AG04450 (cell line): ENCODE results near the gene KHK. TPM values are rescaled to one million over a fixed set of nuclear protein-coding genes. Genes with fewer than 3 reads are reported as not detected.

ENCODE experiments used
- CTCF ChIA-PET: fragments of 300-600, 350-600 bp; formaldehyde crosslinking; extraction: SDS; loops from one replicate; lab custom pipeline; 2022; ENCODE audit warnings: antibody characterized with exemption, inconsistent platforms; lab: Charles Lee
- POLR2A ChIA-PET: fragments of 350-600 bp; formaldehyde crosslinking; extraction: SDS; loops from one replicate; lab custom pipeline; 2021; ENCODE audit warnings: antibody characterized with exemption, inconsistent platforms; lab: Yijun Ruan, JAX
- DNase-seq: peaks from one replicate; pipeline ENCODE4 v3.0.0-alpha.2; 2011; ENCODE audit warnings: low read depth, low spot score
- H3K27ac ChIP-seq: one replicate; pipeline ENCODE4 v1.5.1; 2012; ENCODE audit warnings: low read depth, low read length, control low read depth
- H3K27me3 ChIP-seq: one replicate; pipeline ENCODE4 v1.6.0; 2012; ENCODE audit warnings: low read length; ENCODE audit not compliant: control insufficient read depth, insufficient read depth
- H3K4me3 ChIP-seq: 2 replicates; pipeline ENCODE4 v1.5.1; 2011; ENCODE audit warnings: mild to moderate bottlenecking, low read depth, low read length, control low read depth
- H3K9me3 ChIP-seq: 2 replicates; pipeline ENCODE4 v1.5.1; 2012; ENCODE audit warnings: low read length; ENCODE audit not compliant: control insufficient read depth, insufficient read depth
- polyA plus RNA-seq: library from polyadenylated mRNA; depleted of rRNA; stranded (reverse); fragments of >200 nt; gene quantifications from 2 replicates; pipeline ENCODE4 v1.2.3, GENCODE V29; 2011
- TF ChIP-seq, protein P1 (sequence below): IDR thresholded peaks from 2 replicates; pipeline ENCODE4 v1.5.1; 2011; ENCODE audit warnings: low read depth, low read length, control low read depth, inconsistent platforms

KHK gene
- polyA plus RNA-seq, 1 experiment = 0.37 TPM

DNA sequence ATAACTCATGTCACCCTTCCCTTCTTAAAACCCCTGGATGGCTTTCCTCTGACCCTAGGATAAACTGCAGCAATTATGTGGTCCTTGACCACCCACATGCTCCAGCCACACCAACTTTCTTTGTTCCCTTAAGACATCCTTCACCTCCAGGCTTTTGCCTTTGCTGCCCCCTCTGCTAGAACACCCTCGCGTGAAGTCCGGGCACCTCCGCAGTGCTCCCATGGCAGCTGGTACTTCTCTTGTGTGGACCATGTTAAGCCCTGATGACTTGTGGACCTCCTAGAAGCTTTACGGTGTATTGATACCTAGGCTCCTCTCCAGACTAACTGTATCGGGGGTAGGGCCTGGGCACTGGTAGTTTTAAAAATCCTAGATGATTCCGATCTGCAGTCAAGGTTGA is 36.2 kb downstream of the KHK start:
- Histone ChIP-seq H3K9me3 (no peaks in the 10 kb centered on the region; the same call in 1 of the 2 replicates), H3K27me3 (peaks cover 39% of the 10 kb centered on the region), H3K4me3 (no peak overlapping the region), H3K27ac (no peak overlapping the region)
- TF ChIP-seq, protein P1, sequence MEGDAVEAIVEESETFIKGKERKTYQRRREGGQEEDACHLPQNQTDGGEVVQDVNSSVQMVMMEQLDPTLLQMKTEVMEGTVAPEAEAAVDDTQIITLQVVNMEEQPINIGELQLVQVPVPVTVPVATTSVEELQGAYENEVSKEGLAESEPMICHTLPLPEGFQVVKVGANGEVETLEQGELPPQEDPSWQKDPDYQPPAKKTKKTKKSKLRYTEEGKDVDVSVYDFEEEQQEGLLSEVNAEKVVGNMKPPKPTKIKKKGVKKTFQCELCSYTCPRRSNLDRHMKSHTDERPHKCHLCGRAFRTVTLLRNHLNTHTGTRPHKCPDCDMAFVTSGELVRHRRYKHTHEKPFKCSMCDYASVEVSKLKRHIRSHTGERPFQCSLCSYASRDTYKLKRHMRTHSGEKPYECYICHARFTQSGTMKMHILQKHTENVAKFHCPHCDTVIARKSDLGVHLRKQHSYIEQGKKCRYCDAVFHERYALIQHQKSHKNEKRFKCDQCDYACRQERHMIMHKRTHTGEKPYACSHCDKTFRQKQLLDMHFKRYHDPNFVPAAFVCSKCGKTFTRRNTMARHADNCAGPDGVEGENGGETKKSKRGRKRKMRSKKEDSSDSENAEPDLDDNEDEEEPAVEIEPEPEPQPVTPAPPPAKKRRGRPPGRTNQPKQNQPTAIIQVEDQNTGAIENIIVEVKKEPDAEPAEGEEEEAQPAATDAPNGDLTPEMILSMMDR = no peak
- no peak for DNase-seq
- CTCF ChIA-PET = interaction anchor here (1.1 to 2.6 kb wide), 3 partner anchors 11 to 157 kb away, joined by 5 to 12 read pairs (median 10); partner anchors contain the start of gene PREB
- POLR2A ChIA-PET = interaction anchor here (1.0 kb wide), 1 partner anchor 45 kb away, joined by 3 read pairs; the partner anchor contains the start of gene EMILIN1

DNA sequence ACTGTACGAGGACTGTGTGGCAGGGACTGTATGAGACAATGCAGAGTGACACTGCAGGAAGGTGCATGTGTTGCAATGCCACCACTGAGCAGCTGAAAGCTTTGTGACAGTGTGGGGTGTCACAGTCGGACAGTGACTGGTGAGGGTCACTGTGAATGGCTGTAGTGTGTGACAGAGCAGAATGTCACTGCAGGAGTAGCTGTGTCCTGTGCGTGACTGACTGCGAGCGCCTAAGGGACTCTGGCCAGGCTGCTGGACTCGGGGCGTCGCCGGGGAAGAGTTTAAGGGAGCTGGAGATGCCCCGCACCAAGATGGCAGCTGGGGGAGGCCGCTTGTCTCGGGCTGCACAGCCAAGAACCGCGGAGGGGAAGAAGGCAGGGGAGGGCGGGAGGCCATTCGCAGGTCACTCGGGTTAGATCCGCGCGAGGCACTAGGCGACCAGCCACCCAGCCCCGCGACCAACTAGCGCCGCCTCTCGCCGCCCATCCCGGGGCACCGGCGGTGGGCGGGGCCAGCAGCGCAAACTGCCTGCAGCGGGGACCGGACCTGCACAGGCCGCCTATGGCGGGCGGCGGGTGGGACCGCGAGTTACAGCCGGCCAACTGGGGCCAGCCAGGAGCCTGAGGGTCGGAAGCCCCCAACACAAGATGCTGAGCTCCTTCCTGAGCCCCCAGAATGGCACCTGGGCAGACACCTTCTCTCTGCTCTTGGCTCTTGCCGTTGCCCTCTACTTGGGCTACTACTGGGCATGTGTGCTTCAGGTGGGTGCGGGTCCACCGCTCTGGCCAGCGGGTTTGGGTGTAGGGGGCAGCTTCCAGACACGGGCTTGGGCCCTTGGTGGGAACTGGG is 37.0 kb downstream of the KHK start, which contains the start of gene ABHD1:
TSS of gene ABHD1 (plus strand) at position 514 of the 849 bp plus-strand sequence. CDS start at position 648, 134 bp downstream.
- CTCF ChIA-PET = interaction anchor here (1.0 to 2.6 kb wide), 5 partner anchors 10 to 156 kb away, joined by 5 to 12 read pairs (median 6); partner anchors contain the start of gene PREB
- Histone ChIP-seq H3K9me3 (no peaks in the 10 kb centered on the region; the same call in 1 of the 2 replicates), H3K4me3 (peak within 1 kb of the TSS; percentile 62), H3K27me3 (peaks cover 32% of the 10 kb centered on the region), H3K27ac (no peak within 1 kb of the TSS)
- no peak for DNase-seq
- TF ChIP-seq, protein P1 = no peak
- POLR2A ChIA-PET = interaction anchor here (1.0 to 1.1 kb wide), 2 partner anchors 10 to 45 kb away, joined by 3 read pairs; partner anchors contain the start of gene EMILIN1

DNA sequence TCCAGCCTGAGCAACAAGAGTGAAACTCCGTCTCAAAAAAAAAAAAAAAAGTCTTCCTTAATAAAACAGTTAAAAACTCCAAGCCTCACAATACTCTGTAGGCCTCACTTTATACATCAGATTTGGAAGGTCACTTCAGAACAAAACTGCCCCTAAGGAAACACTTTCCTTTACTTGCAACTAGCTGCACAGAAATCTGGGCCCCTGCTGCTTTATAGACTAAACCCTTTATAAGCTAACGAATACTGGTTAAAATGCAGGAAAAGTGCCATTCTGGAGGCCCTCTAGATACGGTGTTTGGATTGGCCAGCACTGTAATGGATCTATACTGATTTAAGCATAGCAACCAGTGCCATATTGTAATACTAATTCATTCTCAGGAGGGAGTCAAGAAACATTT is 38.5 kb downstream of the KHK start:
- Histone ChIP-seq H3K27ac (no peak overlapping the region), H3K9me3 (no peaks in the 10 kb centered on the region; the same call in 1 of the 2 replicates), H3K27me3 (peaks cover 21% of the 10 kb centered on the region), H3K4me3 (no peak overlapping the region)
- POLR2A ChIA-PET = interaction anchor here (0.8 kb wide), 1 partner anchor 178 kb away, joined by 5 read pairs; no protein-coding TSS in a partner anchor
- CTCF ChIA-PET = interaction anchor here (0.6 to 2.6 kb wide), 3 partner anchors 26 to 155 kb away, joined by 3 to 10 read pairs (median 6); no protein-coding TSS in a partner anchor
- DNase-seq = no peak
- TF ChIP-seq, protein P1 = no peak

DNA sequence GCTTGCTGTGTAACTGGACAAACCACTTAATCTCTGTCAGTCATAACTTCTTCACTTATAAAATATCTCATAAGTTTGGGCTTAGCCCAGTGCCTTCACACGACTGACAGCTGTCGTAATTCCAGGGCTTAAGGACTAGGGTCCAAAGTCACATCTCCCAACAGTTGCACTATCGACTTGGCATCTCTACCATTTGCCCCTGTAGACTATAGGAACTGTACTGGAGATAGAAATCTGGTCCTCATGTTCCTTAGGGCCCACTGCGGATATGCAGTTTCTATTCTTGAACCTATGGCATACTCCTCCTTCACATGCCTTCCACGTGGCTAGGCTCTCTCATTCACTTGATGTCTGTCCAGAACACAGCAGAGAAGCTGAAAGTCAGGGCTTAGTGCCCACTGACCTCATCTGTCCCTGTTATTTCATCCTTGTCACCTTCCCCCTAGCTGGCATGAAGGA is 39.7 kb downstream of the KHK start:
- ChIA-PET POLR2A (no interaction called here), CTCF (no interaction called here)
- Histone ChIP-seq H3K27ac (no peak overlapping the region), H3K4me3 (no peak overlapping the region), H3K27me3 (peaks cover 14% of the 10 kb centered on the region), H3K9me3 (no peaks in the 10 kb centered on the region; the same call in 1 of the 2 replicates)
- TF ChIP-seq, protein P1 = no peak
- DNase-seq = no peak
